IMR-90 (cell line): ENCODE results near the gene SQSTM1. TPM values are rescaled to one million over a fixed set of nuclear protein-coding genes. Genes with fewer than 3 reads are reported as not detected.

ENCODE experiments used
- ATAC-seq: fragments of 200-7000 bp; cut with Tn5 transposase; 2 replicates; pipeline ENCODE4 v1.9.1; 2020; ENCODE audit warnings: low read depth, mild to moderate bottlenecking, moderate library complexity
- BruUV-seq: library from RNA; stranded (reverse); fragments of 400-500 nt; replicated peaks from 2 replicates; lab custom pipeline; 2021; lab: Mats Ljungman, UMichigan
- CTCF ChIA-PET: fragments of 300-600 bp; formaldehyde crosslinking; extraction: SDS; loops from one replicate; lab custom pipeline; 2021; ENCODE audit warnings: antibody characterized with exemption; lab: Yijun Ruan, JAX
- POLR2A ChIA-PET: fragments of 300-600 bp; sonication (Branson Sonifier 250); formaldehyde crosslinking; loops from one replicate; lab custom pipeline; 2022; ENCODE audit warnings: antibody characterized with exemption; ENCODE audit not compliant: unreplicated experiment; lab: Charles Lee
- DNase-seq: peaks from one replicate; pipeline ENCODE4 v3.0.0; 2013
- H2AFZ ChIP-seq: replicated peaks from 2 replicates; pipeline ENCODE3; 2013; ENCODE audit warnings: low read length, mild to moderate bottlenecking; ENCODE audit not compliant: poor library complexity
- H2AK5ac ChIP-seq: 2 replicates; pipeline ENCODE4 v1.6.1; 2013; ENCODE audit warnings: low read depth, low read length, inconsistent platforms
- H2AK9ac ChIP-seq: replicated peaks from 2 replicates; pipeline ENCODE3; 2013; ENCODE audit warnings: mild to moderate bottlenecking, low read depth, low read length, moderate library complexity; ENCODE audit not compliant: poor library complexity
- H2BK120ac ChIP-seq: 2 replicates; pipeline ENCODE4 v1.6.1; 2013; ENCODE audit warnings: low read depth, low read length, inconsistent platforms
- H2BK15ac ChIP-seq: 3 replicates; pipeline ENCODE4 v1.6.1; 2013; ENCODE audit warnings: low read depth, low read length, inconsistent platforms
- H2BK20ac ChIP-seq: 2 replicates; pipeline ENCODE4 v1.6.1; 2013; ENCODE audit warnings: low read depth, mild to moderate bottlenecking, inconsistent platforms, low read length, moderate library complexity
- H2BK5ac ChIP-seq: 2 replicates; pipeline ENCODE4 v1.6.1; 2013; ENCODE audit warnings: mild to moderate bottlenecking, low read depth, low read length, inconsistent platforms; ENCODE audit not compliant: poor library complexity, severe bottlenecking
- H3K14ac ChIP-seq: replicated peaks from 2 replicates; pipeline ENCODE4 v1.6.1; 2013; ENCODE audit warnings: low read depth, low read length, inconsistent platforms
- H3K18ac ChIP-seq: 2 replicates; pipeline ENCODE4 v1.6.1; 2013; ENCODE audit warnings: low read depth, low read length, control low read depth
- H3K23ac ChIP-seq: 2 replicates; pipeline ENCODE4 v1.6.1; 2013; ENCODE audit warnings: low read depth, low read length, inconsistent platforms
- H3K27ac ChIP-seq: 2 replicates; pipeline ENCODE4 v1.5.1; 2013; ENCODE audit warnings: mild to moderate bottlenecking, control low read depth, low read length; ENCODE audit not compliant: insufficient read depth
- H3K27me3 ChIP-seq: 2 replicates; pipeline ENCODE4 v1.6.1; 2013; ENCODE audit warnings: low read length; ENCODE audit not compliant: control insufficient read depth, insufficient read depth
- H3K36me3 ChIP-seq: 2 replicates; pipeline ENCODE4 v1.6.1; 2013; ENCODE audit warnings: low read length, mixed read lengths; ENCODE audit not compliant: control insufficient read depth, insufficient read depth
- H3K4ac ChIP-seq: 2 replicates; pipeline ENCODE4 v1.6.1; 2013; ENCODE audit warnings: low read depth, low read length, inconsistent platforms
- H3K4me1 ChIP-seq: 2 replicates; pipeline ENCODE4 v1.6.1; 2013; ENCODE audit warnings: low read length, mixed read lengths; ENCODE audit not compliant: control insufficient read depth, insufficient read depth
- H3K4me2 ChIP-seq: 2 replicates; pipeline ENCODE4 v1.6.1; 2013; ENCODE audit warnings: low read depth, mild to moderate bottlenecking, control low read depth, low read length, moderate library complexity
- H3K4me3 ChIP-seq: 2 replicates; pipeline ENCODE4 v1.5.1; 2013; ENCODE audit warnings: low read depth, mild to moderate bottlenecking, control low read depth, low read length, moderate library complexity; ENCODE audit not compliant: insufficient read depth
- H3K56ac ChIP-seq: 2 replicates; pipeline ENCODE4 v1.6.1; 2013; ENCODE audit warnings: low read length, inconsistent platforms; ENCODE audit not compliant: insufficient read depth; ENCODE audit errors: extremely low read depth
- H3K79me1 ChIP-seq, 2 experiments: 2 replicates each; pipeline ENCODE4 v1.6.1; 2013; ENCODE audit warnings: low read length in 2 of 2, inconsistent platforms in 1 of 2, low read depth in 1 of 2
- H3K9ac ChIP-seq: 2 replicates; pipeline ENCODE4 v1.6.1; 2013; ENCODE audit warnings: low read depth, low read length, control low read depth
- H3K9me1 ChIP-seq: 2 replicates; pipeline ENCODE4 v1.6.1; 2013; ENCODE audit warnings: low read length, inconsistent platforms; ENCODE audit not compliant: insufficient read depth
- H3K9me3 ChIP-seq: 2 replicates; pipeline ENCODE4 v1.6.1; 2013; ENCODE audit warnings: low read length; ENCODE audit not compliant: control insufficient read depth, insufficient read depth
- H4K20me1 ChIP-seq: 2 replicates; pipeline ENCODE4 v1.6.1; 2013; ENCODE audit warnings: low read length, inconsistent platforms; ENCODE audit not compliant: insufficient read depth
- H4K5ac ChIP-seq: 2 replicates; pipeline ENCODE4 v1.6.1; 2013; ENCODE audit warnings: mild to moderate bottlenecking, low read depth, low read length, control low read depth
- H4K8ac ChIP-seq, 2 experiments: 2 replicates each; pipeline ENCODE4 v1.6.1; 2013; ENCODE audit warnings: low read depth in 2 of 2, low read length in 2 of 2, control low read depth in 1 of 2, inconsistent platforms in 1 of 2
- H4K91ac ChIP-seq: 2 replicates; pipeline ENCODE4 v1.6.1; 2013; ENCODE audit warnings: low read depth, low read length, inconsistent platforms; ENCODE audit not compliant: insufficient read depth
- BHLHE40 ChIP-seq: fragments of 150-350 bp; IDR thresholded peaks from 2 replicates; pipeline ENCODE4 v1.6.1; 2016; ENCODE audit warnings: mild to moderate bottlenecking, low read depth, low read length
- CEBPB ChIP-seq: IDR thresholded peaks from 2 replicates; pipeline ENCODE4 v1.6.1; 2012; ENCODE audit warnings: low read depth, low read length, improper control_type of control experiment
- CHD1 ChIP-seq: IDR thresholded peaks from 2 replicates; pipeline ENCODE4 v1.6.1; 2012; ENCODE audit warnings: low read depth, low read length, improper control_type of control experiment
- CTCF ChIP-seq: conservative IDR thresholded peaks from 2 replicates; pipeline ENCODE4 v1.5.1; 2012; ENCODE audit warnings: mild to moderate bottlenecking, low read depth, low read length, improper control_type of control experiment
- FOS ChIP-seq: fragments of 150-350 bp; IDR thresholded peaks from 2 replicates; pipeline ENCODE4 v1.6.1; 2016; ENCODE audit warnings: low read depth, low read length
- MAFK ChIP-seq: IDR thresholded peaks from 2 replicates; pipeline ENCODE4 v1.6.1; 2012; ENCODE audit warnings: low read depth, low read length, improper control_type of control experiment
- MAZ ChIP-seq: IDR thresholded peaks from 2 replicates; pipeline ENCODE4 v1.6.1; 2012; ENCODE audit warnings: low read depth, mild to moderate bottlenecking, low read length, improper control_type of control experiment, moderate library complexity, borderline replicate concordance
- MXI1 ChIP-seq: IDR thresholded peaks from 2 replicates; pipeline ENCODE4 v1.6.1; 2012; ENCODE audit warnings: low read depth, mild to moderate bottlenecking, low read length, moderate library complexity, borderline replicate concordance
- NFE2L2 ChIP-seq: fragments of 150-350 bp; IDR thresholded peaks from 2 replicates; pipeline ENCODE4 v1.6.1; 2016; ENCODE audit warnings: low read depth, mild to moderate bottlenecking, low read length
- POLR2A ChIP-seq: IDR thresholded peaks from 2 replicates; pipeline ENCODE4 v1.6.1; 2012; ENCODE audit warnings: mild to moderate bottlenecking, low read depth, low read length
- RAD21 ChIP-seq: IDR thresholded peaks from 2 replicates; pipeline ENCODE4 v1.6.1; 2012; ENCODE audit warnings: low read length, improper control_type of control experiment
- RCOR1 ChIP-seq: IDR thresholded peaks from 2 replicates; pipeline ENCODE4 v1.6.1; 2012; ENCODE audit warnings: mild to moderate bottlenecking, low read length, improper control_type of control experiment; ENCODE audit not compliant: insufficient replicate concordance
- RFX5 ChIP-seq: IDR thresholded peaks from 2 replicates; pipeline ENCODE4 v1.8.0; 2012; ENCODE audit warnings: low read depth, mild to moderate bottlenecking, low read length, moderate library complexity
- SMC3 ChIP-seq: fragments of 150-350 bp; IDR thresholded peaks from 2 replicates; pipeline ENCODE4 v1.6.1; 2016; ENCODE audit warnings: low read depth, mild to moderate bottlenecking, antibody characterized with exemption, low read length, moderate library complexity
- USF2 ChIP-seq: fragments of 150-350 bp; IDR thresholded peaks from 2 replicates; pipeline ENCODE4 v1.6.1; 2017; ENCODE audit warnings: mild to moderate bottlenecking, antibody characterized with exemption, low read length, low read depth
- WGBS, 2 experiments: methylation state at CpG; one replicate each; pipeline versions ENCODE4 v1.1.5 to v1.1.7; 2013; ENCODE audit warnings: missing lambda C conversion rate in 2 of 2; ENCODE audit not compliant: insufficient read length in 1 of 2; ENCODE audit errors: extremely low coverage in 2 of 2; 5-methylcytosine and 5-hydroxymethylcytosine counted together
- dilution Hi-C: fragments of 300-500 bp; cut with HindIII; formaldehyde crosslinking; loops from one replicate; pipeline ENCODE4 v1.14.3; 2018; ENCODE audit warnings: low sequenced_read_pairs; ENCODE audit not compliant: unreplicated experiment
- in situ Hi-C: fragments of 300-500 bp; cut with MboI; formaldehyde crosslinking; loops from 3 replicates; pipeline ENCODE4 v1.14.3; 2019; ENCODE audit warnings: low sequenced_read_pairs, inconsistent platforms, mixed read lengths
- intact Hi-C: fragments of 100-400 bp; cut with micrococcal nuclease; formaldehyde crosslinking; loops from 2 replicates; pipeline ENCODE4 v1.10.0; 2022
- polyA plus RNA-seq, 3 experiments: library from polyadenylated mRNA; depleted of rRNA; stranded (reverse); fragments of >200 nt; gene quantifications; 2 replicates each; pipeline ENCODE4 v1.2.3, GENCODE V29; 2012; ENCODE audit warnings: low replicate concordance in 1 of 3
- total RNA-seq: library from RNA; depleted of rRNA; stranded (reverse); fragments of >200 nt; gene quantifications from 2 replicates; pipeline ENCODE4 v1.2.3, GENCODE V29; 2012
- TF ChIP-seq, protein P1 (sequence below): fragments of 150-350 bp; IDR thresholded peaks from 2 replicates; pipeline ENCODE4 v1.6.1; 2016; ENCODE audit warnings: low read depth, mild to moderate bottlenecking, low read length, moderate library complexity, borderline replicate concordance

The SQSTM1 gene
- total and polyA plus RNA-seq, 2 of the 4 experiments (the other 2 are of a cell fraction) = 152 to 184 TPM

GRCh38 chr5:179776411-179776938 is 44.2 kb upstream of the SQSTM1 start:
- POLR2A ChIA-PET = no interaction called here
- TF ChIP-seq, protein P1, sequence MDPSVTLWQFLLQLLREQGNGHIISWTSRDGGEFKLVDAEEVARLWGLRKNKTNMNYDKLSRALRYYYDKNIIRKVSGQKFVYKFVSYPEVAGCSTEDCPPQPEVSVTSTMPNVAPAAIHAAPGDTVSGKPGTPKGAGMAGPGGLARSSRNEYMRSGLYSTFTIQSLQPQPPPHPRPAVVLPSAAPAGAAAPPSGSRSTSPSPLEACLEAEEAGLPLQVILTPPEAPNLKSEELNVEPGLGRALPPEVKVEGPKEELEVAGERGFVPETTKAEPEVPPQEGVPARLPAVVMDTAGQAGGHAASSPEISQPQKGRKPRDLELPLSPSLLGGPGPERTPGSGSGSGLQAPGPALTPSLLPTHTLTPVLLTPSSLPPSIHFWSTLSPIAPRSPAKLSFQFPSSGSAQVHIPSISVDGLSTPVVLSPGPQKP = no peak
- no peak for TF ChIP-seq SMC3
- TF ChIP-seq MAFK = no peak
- TF ChIP-seq FOS = no peak
- no peak for TF ChIP-seq CHD1
- TF ChIP-seq BHLHE40 = no peak
- no peak for TF ChIP-seq USF2
- no peak for TF ChIP-seq RCOR1
- TF ChIP-seq RFX5 = no peak
- TF ChIP-seq NFE2L2 = no peak
- no peak for TF ChIP-seq POLR2A
- no peak for TF ChIP-seq CTCF
- TF ChIP-seq MAZ = no peak
- no peak for TF ChIP-seq CEBPB
- no peak for TF ChIP-seq RAD21
- TF ChIP-seq MXI1 = no peak
- H2BK120ac ChIP-seq = no peak overlapping the region
- CTCF ChIA-PET = interaction anchor here (1.2 kb wide), 1 partner anchor 14 kb away, joined by 3 read pairs; no protein-coding TSS in a partner anchor
- H3K4me1 ChIP-seq = no peaks in the 10 kb centered on the region
- no peak overlapping the region for H2BK5ac ChIP-seq
- in situ Hi-C loops = no loop called here
- no peak overlapping the region for H3K56ac ChIP-seq
- intact Hi-C loops = no loop called here
- no peak overlapping the region for H3K4me3 ChIP-seq
- no peak overlapping the region for H3K4ac ChIP-seq
- H2BK15ac ChIP-seq = no peak overlapping the region
- no peaks in the 10 kb centered on the region for H3K27me3 ChIP-seq
- H3K4me2 ChIP-seq = no peak overlapping the region
- H3K9me3 ChIP-seq = no peaks in the 10 kb centered on the region
- H3K27ac ChIP-seq = no peak overlapping the region
- no peak overlapping the region for H3K9ac ChIP-seq
- dilution Hi-C loops = no loop called here
- H4K91ac ChIP-seq = no peak overlapping the region
- WGBS, 2 experiments = 93% methylated on average over 3 of the region's 11 CpGs; no CpG with 5 or more reads in 1 of the 2 experiments
- peaks cover 11 to 21% of the 10 kb centered on the region in 2 experiments for H3K79me1 ChIP-seq
- 0 out of 2 replicates have a peak, but pooled peaks cover 3% of the 10 kb centered on the region for H4K20me1 ChIP-seq
- BruUV-seq = no TSS peak
- no peak overlapping the region for H2AFZ ChIP-seq
- ATAC-seq = no peak
- H2AK9ac ChIP-seq = no peak overlapping the region
- H3K9me1 ChIP-seq = no peaks in the 10 kb centered on the region
- no peak overlapping the region for H4K5ac ChIP-seq
- H2AK5ac ChIP-seq = no peak overlapping the region
- H3K18ac ChIP-seq = no peak overlapping the region
- H4K8ac ChIP-seq = no peak overlapping the region
- DNase-seq = no peak
- H3K23ac ChIP-seq = no peak overlapping the region
- H3K36me3 ChIP-seq = peaks cover 69% of the 10 kb centered on the region
- H3K14ac ChIP-seq = no peak overlapping the region
- H2BK20ac ChIP-seq = no peak overlapping the region
